RCC 7860 (cell line): Measurements from ENCODE around the gene RHOH.

Source experiments
- DNase-seq: peaks from one replicate; pipeline ENCODE4 v3.0.0-alpha.2; 2015; ENCODE audit warnings: low spot score
- FAIRE-seq: peaks from 2 replicates; lab custom pipeline; 2012; peaks lifted over from hg19 to GRCh38; lab: Jason Lieb, UNC

RHOH gene

DNA sequence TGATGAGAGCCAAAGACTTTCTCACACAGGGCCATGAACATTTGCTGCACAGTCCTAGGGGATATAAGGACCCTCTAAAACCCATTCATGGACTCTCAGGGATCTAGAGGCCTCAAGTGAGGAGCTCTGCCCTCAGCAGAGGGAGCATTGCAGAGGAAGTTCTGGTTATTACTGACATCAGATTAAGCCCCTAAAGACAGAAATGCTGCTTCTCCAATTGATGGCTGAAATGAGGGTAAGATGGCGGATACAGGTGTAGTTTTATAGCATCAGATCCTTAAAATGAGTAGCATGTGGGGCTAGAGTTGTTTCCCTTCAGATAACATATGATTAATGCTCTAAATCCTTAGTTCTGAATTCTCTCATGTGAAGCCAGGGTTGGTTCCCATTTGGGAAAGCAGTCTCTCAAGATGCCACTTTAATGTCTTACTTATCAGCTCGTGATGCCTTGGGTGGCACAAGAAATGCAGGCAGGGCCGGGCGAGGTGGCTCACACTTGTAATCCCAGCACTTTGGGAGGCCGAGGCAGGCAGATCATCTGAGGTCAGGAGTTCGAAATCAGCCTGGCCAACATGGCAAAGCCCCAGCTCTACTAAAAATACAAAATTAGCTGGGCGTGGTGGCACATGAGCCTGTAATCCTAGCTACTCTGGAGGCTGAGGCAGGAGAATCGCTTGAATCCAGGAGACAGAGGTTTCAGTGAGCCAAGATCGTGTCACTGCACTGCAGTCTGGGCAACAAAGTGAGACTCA, 7.9 kb downstream of the RHOH start:
- DNase-seq (no peak), FAIRE-seq (no peak)

DNA sequence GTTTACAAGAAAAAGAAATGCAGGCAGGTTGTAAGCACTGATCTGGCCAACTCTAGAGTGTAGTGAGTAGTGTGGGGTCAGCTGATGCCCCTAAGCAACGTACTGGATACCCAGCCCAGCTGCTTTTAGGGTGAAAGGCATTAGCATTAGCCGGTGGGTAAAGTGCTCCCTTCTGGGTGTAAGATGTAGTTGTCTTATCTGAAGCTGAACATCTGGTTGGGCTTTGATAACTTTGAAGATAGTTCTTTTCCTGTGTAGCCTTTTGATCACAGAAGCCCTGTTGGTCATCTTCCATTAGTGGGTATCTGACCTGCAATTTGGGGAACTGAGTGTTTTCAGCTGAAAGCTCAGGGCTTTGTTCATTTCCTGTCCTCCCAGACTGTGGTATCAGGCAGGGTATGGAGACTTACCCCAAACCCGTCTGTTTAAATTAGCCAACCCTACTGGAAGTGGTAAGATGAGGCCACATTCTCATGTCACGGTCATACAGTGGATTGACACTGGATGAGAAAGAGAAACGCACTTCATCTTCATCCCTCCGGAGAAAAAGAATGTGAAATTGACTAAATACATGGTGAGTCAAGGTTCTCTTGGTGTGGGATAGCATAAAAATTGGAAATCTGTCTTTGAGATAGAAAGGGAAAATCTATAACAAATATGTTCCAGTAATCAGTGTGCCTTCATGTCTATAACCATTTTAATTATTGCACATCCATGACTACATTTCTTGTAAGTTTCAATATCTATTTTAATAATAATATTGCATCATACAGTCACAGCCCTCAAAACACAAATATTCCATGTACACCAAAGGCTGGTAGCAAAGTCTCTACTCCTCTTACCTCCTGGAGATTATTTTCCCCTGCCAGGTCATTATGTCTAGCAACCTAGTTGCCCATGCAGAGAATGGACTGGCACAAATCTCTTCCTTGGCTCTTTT, 8.7 kb downstream of the RHOH start:
- no peak for FAIRE-seq
- DNase-seq, result no peak

DNA sequence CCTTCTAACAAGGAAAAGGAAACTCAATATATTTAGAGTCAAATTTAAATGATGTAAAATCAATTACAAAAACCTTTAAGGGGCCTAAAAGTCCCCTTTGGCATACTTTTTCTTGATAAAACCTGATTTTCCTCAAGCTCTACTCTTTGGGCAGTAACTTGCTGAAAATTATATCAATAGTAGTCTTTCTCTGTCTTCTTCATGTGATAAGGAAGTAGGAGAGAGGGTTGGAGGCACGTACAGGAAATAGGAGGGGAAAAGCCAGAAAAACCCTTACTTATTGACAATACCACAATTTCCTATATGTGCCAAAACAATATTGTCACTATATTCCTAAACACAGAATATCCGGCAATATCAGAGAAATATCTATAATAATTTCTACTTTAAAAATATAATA, 9.6 kb downstream of the RHOH start:
- no peak for FAIRE-seq
- DNase-seq, result no peak

DNA sequence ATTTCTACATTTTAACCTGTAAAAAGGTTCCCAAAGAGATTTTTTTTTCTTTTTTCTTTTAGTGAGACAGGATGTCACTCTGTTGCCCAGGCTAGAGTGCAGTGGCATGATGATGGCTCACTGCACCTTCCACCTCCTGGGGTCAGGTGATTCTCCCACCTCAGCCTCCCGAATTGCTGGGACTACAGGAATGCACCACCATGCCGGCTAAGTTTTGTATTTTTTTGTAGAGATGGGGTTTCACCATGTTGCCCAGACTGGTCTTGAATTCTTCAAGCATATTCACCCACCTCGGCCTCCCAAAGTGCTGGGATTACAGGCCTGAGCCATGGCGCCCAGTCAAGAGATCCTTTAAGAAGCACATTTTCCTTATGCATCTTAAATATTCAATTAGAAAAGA, 12.6 kb downstream of the RHOH start:
- DNase-seq, result no peak
- FAIRE-seq, result no peak

DNA sequence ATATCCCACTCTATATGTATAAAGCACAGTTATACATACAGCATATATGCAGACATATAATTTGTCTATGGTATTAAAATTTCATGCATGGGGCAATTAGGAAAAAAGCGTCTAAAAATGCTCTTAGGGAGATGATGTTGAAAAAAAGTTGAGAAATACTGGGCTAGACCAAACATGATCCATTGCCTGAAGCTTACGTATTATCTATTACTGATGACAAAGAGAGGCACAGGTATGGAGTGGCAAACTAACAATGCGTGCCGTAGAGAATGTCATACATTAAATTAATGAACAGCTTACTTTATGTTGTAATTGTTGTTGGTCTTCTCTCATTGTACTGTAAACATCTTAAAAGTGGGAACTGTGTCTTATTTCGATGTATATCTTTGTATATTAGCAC, 13.9 kb downstream of the RHOH start:
- no peak for DNase-seq
- no peak for FAIRE-seq

DNA sequence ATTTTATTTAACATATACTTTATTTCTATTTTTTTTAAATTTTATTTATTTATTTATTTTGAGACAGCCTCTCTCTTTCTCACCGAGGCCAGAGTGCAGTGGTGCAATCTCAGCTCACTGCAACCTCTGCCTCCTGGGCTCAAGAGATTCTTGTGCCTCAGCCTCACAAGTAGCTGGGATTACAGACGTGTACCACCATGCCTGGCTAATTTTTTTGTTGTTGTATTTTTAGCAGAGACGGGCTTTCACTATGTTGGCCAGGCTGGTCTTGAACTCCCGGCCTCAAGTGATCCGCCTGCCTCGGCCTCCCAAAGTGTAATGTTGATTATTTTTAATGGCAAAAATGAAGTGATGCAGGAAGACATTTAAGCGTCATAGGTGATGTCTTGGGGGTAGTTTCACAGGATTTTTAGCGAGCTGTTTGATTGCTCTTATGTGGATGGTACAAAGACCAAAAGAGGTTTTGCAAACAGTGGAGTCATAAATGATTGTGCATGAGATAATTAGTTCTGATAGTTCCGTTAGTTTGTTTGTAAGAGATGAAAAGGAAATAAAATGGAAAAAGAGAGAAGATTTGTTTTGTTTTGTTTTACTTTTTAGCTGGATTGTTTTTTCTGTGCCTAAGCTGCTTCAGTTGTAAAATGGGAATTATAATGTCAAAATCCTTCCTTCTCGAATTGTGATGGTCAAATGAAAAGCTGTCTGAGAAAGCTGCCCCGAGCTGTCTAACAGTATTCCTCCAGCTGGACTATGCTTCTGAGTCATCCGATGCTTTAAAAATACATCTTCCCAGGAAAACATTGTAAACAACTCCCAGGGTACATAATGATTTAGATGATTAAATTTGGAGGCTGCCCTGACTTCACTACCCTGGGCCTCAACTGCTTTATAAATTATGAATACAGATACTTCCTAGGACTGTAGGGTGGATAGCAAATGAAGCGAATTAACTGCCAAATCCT, 14.7 kb downstream of the RHOH start:
- FAIRE-seq (no peak), DNase-seq (no peak)

DNA sequence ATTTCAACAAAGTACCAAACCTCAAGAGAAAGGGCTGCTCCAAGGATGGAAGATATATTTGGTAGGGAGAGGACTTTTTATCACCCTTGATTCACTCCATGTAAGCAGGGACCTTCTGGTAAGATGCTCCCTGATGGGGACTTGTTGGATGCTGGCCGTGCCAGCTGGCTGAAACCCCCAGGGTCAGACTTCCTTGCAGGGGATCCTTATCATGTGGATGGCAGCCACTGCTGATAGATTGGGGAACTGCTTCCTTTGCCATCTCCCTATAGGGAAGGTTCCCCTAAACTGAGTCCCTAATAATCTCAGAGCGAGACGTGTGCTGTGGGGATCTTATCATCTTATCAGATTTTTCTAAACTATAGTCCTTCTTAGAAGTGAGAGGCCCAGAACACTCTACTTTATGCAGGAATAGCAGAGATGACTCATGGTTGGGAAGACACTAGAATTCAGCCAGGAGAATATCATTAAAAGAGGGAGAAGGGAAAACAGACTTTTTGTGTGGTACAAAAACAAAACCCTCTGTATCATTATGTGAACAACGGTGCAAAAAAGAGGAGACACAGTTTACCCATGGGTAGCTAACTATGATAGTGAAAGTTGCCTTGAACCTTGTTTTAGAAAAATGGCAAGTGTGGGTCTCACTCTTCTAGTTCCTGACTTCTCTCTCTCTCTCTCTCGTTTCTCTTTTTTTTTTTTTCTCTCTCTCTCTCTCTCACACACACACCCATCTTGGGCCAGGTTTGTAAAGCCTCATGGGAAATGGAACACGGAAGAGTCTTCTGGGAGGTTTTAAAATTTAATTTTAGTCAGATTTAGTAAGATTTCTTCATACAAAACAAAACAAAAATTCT, 16.1 kb downstream of the RHOH start:
- FAIRE-seq (no peak), DNase-seq (no peak)

DNA sequence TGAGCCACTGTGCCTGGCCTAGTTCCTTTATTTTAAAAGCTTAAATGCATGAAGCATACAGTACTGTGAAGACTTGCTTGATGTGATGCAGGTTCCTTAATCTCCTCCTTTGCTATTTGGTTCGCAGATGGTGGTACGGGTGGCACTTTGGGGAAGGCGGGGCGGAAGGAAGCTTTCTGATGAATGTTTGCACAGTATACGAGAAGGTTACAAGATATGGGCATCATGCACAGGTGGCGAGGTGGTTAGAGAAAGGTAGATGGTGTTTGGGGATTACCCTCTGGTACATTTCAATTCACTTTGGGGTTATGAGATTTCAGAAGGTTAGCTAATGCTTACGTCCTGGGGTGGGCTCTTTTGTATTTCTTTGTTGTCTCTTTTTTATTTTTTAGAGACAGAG, 17.2 kb downstream of the RHOH start:
- DNase-seq (no peak), FAIRE-seq (no peak)

DNA sequence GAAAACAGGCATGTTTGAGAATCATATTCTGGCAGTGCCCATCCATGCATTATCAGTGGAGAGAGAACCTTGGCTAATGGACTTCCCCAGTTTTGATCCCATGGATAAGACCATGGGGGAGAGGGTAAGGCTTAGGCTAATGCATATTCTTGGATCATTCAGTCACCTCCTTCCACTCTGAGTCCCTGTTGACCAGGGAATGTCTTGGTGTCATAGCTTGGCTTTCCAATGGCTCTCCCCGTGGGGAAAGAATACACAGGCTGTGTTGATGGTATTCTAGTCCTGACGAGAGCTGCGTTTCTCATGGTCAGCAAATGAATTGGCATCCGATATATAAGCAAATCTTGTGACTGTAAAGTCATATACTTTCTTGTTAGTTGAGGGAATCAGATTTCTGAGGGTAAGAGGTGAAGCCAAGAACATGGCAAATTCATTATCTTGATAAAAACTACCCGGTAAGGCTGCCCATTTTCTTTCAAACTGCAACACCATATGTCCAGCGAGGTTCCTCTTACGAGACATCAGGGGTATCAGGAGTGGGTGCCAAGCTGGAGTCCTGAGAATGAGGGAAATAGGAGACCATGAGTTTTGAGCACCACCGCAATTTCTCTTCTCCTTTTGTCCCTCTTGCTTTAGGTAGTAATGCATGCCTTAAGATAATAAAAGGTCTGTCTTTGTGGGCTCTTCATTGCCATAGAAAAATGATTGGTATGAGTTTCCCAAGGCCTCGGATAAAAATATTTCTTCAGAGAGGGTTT, 18.0 kb downstream of the RHOH start:
- FAIRE-seq (no peak), DNase-seq (no peak)

DNA sequence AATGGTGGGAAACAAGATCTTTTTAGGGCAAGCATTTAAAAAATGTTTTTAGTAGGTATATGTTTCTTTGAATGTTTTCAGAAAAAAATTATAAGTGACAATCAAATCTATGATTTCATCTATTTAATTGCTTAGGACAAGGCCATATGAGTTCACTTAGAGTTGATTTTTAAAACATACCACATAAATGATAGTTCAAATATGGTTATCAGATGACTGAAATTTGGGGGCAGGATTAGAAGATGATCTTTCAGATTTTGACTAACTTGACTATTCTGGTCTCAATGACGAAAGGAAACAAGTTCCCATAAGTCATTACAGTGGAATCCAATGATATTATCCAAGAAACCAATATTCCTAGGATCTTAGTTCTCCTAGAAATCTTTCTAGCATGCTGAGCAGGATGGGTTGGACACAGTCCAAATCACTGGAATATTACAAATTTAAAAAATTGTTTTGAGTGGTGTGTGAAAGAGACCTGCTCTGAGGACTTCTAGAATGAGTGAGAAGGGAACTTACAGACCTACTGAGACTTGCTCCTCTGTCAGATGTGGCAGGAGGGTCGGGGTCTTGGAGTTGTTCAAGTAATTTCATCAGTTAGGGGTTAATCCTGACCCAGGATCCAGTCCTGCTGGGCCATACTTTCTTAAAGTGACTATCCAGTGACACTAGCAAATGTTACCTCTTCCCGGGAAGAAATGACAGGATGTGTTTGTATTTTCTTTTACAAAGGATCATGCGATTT, 20.0 kb downstream of the RHOH start:
- FAIRE-seq (no peak), DNase-seq (no peak)

DNA sequence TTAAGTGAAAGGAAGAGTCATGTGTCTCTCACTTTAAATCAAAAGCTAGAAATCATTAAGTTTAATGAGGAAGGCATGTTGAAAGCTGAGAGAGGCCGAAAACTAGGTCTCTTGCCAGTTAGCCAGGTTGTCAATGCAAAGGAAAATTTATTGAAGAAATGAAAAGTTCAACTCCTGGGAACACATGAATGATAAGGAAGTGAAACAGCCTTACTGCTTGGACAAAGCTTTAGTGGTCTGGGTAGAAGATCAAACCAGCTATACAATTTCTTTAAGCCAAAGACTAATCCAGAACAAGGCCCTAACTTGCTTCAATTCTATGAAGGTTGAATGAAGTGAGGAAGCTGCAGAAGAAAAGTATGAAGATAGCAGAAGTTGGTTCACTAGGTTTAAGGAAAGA, 24.9 kb downstream of the RHOH start:
- no peak for FAIRE-seq

DNA sequence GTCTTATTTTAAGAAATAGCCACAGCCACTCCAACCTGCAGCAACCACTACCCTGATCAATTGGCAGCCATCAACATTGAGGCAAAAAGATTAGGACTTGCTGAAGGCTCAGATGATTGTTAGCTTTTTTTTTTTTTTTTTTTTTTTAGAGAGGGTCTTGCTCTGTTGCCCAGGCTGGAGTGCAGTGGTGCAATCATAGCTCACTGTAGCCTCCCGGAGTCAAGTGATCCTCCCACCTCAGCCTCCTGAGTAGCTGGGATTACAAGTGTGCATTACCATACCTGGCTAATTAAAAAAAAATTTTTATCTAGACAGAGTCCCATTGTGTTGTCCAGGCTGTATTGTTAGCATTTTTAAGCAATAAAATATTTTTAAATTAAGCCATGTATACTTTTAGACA, 26.5 kb downstream of the RHOH start:
- no peak for FAIRE-seq
- no peak for DNase-seq

More for the DNA sequence above, 24.9 kb downstream of the RHOH start:
- DNase-seq, result no peak

DNA sequence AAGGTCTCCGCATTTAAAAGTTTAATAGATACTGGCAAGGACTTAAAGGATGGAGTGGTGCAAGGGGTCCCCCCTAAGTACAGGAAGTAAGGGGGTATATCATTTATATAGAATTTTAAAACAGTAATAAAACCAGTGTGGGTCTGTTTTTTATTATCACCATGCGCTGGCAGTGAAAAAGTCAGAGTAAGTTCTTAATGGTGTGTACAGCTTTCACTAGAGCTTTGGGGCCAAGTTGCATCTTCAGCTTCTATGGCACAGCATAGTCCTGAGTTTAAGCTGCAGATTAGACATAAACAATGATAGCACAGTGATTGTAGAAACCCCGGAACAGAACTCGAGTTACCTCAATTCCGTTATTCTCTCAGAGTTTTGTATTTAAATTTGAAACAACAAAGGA, 27.6 kb downstream of the RHOH start:
- DNase-seq (no peak), FAIRE-seq (no peak)

DNA sequence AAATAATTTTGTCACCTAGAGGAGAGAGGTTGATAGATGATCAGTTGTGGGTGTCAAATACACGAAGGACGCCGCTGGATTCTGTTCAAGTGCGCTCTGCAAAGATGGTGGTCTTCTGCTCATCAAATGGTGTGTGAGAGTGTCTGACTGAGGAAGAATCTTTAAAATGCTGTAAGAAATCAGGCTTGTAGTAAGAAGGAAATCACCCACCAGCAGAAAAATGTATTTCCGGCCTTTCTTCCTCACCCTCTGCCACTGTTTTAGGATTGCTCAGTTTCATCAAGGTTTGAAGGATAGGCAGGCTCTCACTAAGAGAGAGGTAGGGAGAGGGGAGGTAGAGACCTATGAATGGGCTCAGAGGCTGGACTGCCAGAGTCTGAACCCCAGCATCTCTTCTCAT, 28.7 kb downstream of the RHOH start:
- DNase-seq (no peak), FAIRE-seq (no peak)

DNA sequence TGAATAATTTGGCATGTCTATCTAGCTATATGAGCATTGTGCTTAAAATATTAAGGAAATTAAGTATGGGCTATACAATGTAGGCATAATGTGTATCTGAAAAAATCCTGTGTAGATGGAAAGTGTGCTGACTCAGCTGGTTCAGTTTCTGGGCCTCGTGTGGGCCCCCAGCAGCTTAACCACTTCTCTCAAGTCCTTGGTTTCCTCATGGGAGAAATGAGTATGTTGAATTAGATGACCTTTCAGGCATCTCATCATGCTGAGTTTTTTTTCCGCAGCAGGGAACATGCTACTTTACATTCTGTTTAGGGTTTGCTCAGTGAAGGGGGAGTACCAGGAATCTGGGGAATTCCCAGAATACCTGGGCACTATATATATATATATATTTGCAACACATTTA, 30.5 kb downstream of the RHOH start:
- no peak for DNase-seq
- FAIRE-seq, result no peak

DNA sequence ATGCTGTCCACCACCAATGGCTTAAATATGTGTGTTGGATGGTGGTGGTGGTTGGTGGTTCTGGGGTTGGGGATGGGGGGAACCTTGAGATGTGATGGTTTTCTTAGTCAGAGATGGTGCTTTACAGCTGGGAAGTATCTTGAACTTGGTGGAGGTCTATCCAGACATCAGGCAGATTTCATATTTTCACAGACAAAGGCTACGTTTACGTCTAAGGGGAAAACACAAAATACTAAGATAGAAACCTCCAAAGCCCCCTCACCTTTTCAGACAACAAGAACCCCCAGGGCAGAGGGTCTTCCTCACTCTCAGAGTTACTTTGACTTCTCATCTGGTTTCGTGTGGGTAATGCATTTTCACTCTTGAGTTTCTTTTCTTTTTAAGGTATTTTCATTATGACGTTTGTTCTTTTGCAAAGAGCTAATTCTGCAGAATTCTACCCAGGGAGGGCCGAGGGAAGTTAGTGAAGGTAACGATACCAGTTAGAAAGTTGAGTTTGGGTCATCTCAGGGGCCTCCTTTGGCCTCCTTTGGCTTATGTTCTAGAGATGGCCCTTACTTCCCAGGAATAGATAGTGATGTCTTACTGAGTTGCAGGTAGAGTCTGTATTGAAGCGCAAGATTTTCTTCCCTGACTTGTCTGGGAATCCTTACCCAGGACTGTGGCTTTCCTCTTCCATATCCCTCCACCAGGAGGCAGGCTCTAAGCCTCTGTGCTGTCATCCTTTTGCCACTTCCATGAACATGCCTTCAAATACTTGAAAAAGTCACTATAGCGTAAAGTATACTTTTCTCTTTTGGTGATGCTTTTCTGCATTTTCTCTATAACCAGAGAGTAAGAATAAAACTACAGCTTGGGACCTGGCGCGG, 31.9 kb downstream of the RHOH start:
- DNase-seq (no peak), FAIRE-seq (no peak)

DNA sequence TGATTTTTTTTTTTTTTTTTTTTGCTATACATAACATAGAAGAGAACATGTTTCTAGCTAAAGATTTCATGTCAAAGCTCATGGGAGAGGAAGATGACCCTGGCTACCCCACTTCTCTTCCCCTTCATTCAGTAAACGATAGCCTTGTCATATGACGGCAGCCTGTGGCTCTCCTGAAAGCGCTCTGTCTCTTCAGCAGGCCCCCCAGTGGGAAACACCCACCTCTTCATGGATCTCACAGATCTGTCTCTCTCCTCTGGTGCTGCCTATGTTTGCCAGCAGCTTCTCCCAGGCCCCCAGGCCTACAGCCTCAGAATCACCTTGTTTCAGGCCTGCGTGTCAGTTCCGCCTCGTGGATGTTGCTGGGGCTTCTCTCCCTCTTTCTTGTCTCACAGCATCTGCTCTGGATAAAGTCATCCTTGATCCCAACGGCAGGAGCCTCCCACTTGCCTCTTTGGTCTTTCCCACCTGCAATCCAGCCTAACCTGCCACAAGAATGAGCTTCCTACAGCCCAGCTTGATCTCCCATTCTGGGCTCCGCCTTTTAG, 34.6 kb downstream of the RHOH start:
- DNase-seq (no peak), FAIRE-seq (no peak)
